Epithelial cell of esophagus (primary cell): ENCODE measurements around the gene DNAJC1.

Experiments used
- DNase-seq: peaks from one replicate; pipeline ENCODE4 v3.0.0; 2010; ENCODE audit warnings: low read depth
- H3K4me3 ChIP-seq: 2 replicates; pipeline ENCODE4 v1.5.1; 2011; ENCODE audit warnings: mild to moderate bottlenecking, low read length, control low read depth
- TF ChIP-seq, protein P1 (sequence below): IDR thresholded peaks from 2 replicates; pipeline ENCODE4 v1.5.1; 2011; ENCODE audit warnings: low read depth, mild to moderate bottlenecking, low read length, control low read depth, inconsistent platforms; ENCODE audit not compliant: insufficient read depth; ENCODE audit errors: missing control alignments

Gene DNAJC1

DNA sequence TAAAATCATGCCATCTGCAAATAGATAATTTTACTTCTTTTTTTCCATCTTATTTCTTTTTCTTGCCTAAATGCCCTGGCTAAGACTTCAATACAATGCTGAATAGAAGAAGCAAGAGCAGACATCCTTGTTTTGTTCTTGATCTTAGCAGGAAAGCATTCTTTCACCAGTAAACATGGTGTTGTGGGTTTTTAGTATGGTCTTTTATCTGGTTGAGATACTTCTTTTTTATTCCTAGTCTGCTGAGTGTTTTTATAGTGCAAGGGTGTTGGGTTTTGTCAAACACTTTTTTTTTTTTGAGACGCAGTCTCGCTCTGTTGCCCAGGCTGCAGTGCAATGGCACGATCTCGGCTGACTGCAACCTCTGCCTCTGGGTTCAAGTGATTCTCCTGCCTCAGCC lies 232.3 kb downstream of the DNAJC1 start:
- TF ChIP-seq, protein P1, sequence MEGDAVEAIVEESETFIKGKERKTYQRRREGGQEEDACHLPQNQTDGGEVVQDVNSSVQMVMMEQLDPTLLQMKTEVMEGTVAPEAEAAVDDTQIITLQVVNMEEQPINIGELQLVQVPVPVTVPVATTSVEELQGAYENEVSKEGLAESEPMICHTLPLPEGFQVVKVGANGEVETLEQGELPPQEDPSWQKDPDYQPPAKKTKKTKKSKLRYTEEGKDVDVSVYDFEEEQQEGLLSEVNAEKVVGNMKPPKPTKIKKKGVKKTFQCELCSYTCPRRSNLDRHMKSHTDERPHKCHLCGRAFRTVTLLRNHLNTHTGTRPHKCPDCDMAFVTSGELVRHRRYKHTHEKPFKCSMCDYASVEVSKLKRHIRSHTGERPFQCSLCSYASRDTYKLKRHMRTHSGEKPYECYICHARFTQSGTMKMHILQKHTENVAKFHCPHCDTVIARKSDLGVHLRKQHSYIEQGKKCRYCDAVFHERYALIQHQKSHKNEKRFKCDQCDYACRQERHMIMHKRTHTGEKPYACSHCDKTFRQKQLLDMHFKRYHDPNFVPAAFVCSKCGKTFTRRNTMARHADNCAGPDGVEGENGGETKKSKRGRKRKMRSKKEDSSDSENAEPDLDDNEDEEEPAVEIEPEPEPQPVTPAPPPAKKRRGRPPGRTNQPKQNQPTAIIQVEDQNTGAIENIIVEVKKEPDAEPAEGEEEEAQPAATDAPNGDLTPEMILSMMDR = no peak
- no peak for DNase-seq
- no peak overlapping the region for H3K4me3 ChIP-seq

- H3K4me3 ChIP-seq = no peak overlapping the region
- TF ChIP-seq, protein P1 = no peak
- DNase-seq = no peak
Observed at GRCh38 chr10:21769041-21769440, 234.5 kb downstream of the DNAJC1 start.

GRCh38 chr10:21764466-21765189 lies 238.9 kb downstream of the DNAJC1 start:
- no peak overlapping the region for H3K4me3 ChIP-seq
- no peak for DNase-seq
- TF ChIP-seq, protein P1 = no peak

- no peak for DNase-seq
Observed at GRCh38 chr10:21760332-21760731, 243.2 kb downstream of the DNAJC1 start.

GRCh38 chr10:21759232-21759631 lies 244.3 kb downstream of the DNAJC1 start:
- TF ChIP-seq, protein P1 = no peak
- no peak for DNase-seq
- no peak overlapping the region for H3K4me3 ChIP-seq

More at GRCh38 chr10:21760332-21760731, 243.2 kb downstream of the DNAJC1 start:
- TF ChIP-seq, protein P1 = no peak
- H3K4me3 ChIP-seq = no peak overlapping the region

DNA sequence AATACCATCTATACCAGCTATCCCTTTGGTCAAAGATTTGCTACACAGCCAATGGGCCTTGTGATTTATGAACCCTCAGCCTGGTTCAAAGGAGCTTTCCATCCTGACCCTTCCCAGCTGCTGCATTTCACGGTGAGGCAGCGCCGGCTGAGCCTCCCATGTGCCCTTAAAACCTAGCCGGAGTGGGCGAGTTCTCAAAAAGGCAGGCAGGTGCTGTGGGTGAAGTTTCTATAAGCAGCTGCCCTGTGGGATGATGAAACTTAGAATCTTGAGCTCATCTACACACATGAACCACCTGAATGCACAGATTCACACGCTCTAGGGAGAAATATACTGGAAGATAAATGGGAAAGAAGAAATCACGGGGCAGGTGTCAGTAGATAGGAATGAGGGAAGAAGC lies 244.8 kb downstream of the DNAJC1 start:
- DNase-seq = no peak
- TF ChIP-seq, protein P1 = no peak
- no peak overlapping the region for H3K4me3 ChIP-seq

- TF ChIP-seq, protein P1 = no peak
- no peak overlapping the region for H3K4me3 ChIP-seq
- no peak for DNase-seq
Observed at GRCh38 chr10:21758239-21758638, 245.3 kb downstream of the DNAJC1 start.
